BE2C (cell line): Measurements from ENCODE around the gene MLC1.

Source experiments
- DNase-seq: peaks from one replicate; pipeline ENCODE4 v3.0.0-alpha.2; 2020
- H3K27me3 ChIP-seq: fragments of 250-450 bp; sonication (Bioruptor Pico); 2 replicates; pipeline ENCODE4 v1.5.1; 2020; ENCODE audit warnings: mild to moderate bottlenecking
- H3K36me3 ChIP-seq: fragments of 250-450 bp; sonication (Bioruptor Pico); 2 replicates; pipeline ENCODE4 v1.5.1; 2020; ENCODE audit warnings: mild to moderate bottlenecking
- H3K4me1 ChIP-seq: fragments of 250-450 bp; sonication (Bioruptor Pico); 2 replicates; pipeline ENCODE4 v1.5.1; 2020
- H3K4me3 ChIP-seq: 2 replicates; pipeline ENCODE4 v1.5.1; 2011; ENCODE audit warnings: low read depth, low read length
- H3K9me3 ChIP-seq: fragments of 250-450 bp; sonication (Bioruptor Pico); 2 replicates; pipeline ENCODE4 v1.5.1; 2020
- TF ChIP-seq, protein P1 (sequence below): IDR thresholded peaks from 2 replicates; pipeline ENCODE4 v1.5.1; 2012; ENCODE audit warnings: mild to moderate bottlenecking, low read depth, low read length

Gene MLC1

DNA sequence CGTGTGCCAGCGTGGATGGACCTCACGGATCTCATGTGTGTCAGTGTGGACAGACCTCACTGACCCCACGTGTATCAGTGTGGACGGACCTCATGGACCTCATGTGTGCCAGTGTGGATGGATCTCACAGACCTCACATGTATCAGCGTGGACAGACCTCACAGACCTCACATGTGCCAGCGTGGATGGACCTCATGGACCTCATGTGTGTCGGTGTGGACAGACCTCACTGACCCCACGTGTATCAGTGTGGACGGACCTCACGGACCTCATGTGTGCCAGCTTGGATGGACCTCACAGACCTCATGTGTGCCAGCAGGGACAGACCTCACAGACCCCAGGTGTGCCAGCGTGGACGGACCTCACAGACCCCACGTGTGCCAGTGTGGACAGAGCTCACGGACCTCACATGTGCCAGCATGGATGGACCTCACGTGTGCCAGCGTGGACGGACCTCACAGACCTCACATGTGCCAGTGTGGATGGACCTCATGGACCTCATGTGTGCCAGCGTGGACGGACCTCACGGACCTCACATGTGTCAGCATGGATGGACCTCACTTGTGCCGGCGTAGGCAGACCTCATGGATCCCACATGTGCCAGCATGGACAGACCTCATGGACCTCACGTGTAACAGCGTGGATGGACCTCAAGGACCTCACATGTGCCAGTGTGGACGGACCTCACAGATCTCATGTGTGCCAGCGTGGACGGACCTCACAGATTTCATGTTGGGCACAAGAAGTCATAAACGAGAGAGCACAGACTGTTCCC lies 45.4 kb downstream of the MLC1 start:
- no peak overlapping the region for H3K4me3 ChIP-seq
- H3K4me1 ChIP-seq: no peaks in the 10 kb centered on the region
- H3K27me3 ChIP-seq: no peaks in the 10 kb centered on the region
- H3K9me3 ChIP-seq: no peaks in the 10 kb centered on the region
- DNase-seq: no peak
- H3K36me3 ChIP-seq: no peaks in the 10 kb centered on the region
- TF ChIP-seq, protein P1, sequence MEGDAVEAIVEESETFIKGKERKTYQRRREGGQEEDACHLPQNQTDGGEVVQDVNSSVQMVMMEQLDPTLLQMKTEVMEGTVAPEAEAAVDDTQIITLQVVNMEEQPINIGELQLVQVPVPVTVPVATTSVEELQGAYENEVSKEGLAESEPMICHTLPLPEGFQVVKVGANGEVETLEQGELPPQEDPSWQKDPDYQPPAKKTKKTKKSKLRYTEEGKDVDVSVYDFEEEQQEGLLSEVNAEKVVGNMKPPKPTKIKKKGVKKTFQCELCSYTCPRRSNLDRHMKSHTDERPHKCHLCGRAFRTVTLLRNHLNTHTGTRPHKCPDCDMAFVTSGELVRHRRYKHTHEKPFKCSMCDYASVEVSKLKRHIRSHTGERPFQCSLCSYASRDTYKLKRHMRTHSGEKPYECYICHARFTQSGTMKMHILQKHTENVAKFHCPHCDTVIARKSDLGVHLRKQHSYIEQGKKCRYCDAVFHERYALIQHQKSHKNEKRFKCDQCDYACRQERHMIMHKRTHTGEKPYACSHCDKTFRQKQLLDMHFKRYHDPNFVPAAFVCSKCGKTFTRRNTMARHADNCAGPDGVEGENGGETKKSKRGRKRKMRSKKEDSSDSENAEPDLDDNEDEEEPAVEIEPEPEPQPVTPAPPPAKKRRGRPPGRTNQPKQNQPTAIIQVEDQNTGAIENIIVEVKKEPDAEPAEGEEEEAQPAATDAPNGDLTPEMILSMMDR: no peak

DNA sequence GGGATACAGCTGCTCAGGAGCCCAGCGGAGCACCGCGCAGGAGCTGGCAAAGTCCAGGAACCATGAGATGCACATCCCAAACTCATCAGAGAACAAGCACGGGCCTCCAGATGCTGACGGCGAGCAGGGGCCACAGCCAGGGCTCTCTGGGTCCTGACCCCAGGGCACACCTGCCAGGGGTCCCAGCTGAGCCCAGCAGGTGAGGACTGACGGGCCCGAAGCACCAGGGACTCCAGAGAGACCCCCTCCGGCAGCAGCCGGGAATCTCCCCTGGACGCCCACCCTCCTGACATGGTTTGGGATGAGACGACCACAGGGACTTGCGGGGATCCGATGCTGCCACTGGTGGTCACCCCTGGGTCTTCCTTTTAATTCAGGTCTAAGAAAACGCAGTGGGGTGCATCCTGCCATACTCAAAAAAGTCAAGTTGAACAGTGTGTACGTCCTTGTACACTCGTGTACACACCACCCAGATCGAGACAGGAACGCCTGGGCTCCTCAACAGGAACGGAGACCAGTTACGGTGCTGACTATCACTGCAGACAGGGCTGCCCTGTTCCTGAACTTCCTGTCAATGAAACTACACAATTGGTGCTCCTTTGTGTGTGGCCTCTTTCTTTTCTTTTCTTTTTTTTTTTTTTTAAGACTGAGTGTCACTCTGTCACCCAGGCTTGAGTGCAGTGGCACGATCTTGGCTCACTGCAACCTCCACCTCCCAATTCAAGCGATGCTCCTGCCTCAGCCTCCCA lies 49.1 kb downstream of the MLC1 start:
- Histone ChIP-seq H3K4me3 (no peak overlapping the region), H3K27me3 (no peaks in the 10 kb centered on the region), H3K4me1 (no peaks in the 10 kb centered on the region), H3K9me3 (no peaks in the 10 kb centered on the region), H3K36me3 (no peaks in the 10 kb centered on the region)
- peak; percentile 5 for DNase-seq
- TF ChIP-seq, protein P1: no peak

DNA sequence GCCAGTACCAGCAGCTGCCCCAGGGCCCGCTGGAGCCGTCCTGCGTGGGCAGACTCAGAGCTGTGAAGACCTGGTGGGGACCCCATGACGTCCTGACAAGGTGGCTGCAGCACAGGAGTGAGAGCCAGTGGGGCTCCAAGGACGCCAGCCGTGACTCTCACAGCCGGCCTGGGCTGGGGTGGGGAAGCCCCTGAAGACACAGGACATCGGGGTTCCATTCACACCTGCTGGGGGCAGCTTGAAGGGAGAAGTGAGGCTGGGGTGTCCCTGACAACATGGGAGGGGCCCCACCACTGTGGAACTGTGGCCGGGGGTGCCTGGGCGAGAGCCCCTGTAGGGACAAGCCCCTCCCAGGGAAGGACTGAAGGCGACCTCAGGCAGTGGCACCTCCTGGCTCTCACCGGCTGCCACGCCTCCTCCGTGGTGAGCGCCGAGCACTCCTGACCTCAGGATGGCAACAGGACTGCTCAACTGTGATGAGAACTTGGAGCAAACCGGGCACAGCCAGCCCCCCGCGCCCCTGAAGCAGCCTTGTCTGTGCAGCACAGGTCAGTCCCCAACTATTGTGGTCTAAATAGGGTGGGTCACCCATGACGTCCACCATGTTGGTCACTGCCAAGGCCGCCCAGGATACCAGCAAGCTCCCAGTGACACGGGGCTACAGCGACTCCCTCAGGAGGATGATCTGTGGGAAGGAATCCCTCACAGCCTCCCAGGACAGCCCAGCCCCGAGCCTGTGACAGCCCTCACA lies 49.9 kb downstream of the MLC1 start:
- DNase-seq: no peak
- Histone ChIP-seq H3K27me3 (0 out of 2 replicates have a peak, but pooled peaks cover 4% of the 10 kb centered on the region), H3K36me3 (no peaks in the 10 kb centered on the region), H3K4me3 (no peak overlapping the region), H3K4me1 (no peaks in the 10 kb centered on the region), H3K9me3 (no peaks in the 10 kb centered on the region)
- TF ChIP-seq, protein P1: no peak

DNA sequence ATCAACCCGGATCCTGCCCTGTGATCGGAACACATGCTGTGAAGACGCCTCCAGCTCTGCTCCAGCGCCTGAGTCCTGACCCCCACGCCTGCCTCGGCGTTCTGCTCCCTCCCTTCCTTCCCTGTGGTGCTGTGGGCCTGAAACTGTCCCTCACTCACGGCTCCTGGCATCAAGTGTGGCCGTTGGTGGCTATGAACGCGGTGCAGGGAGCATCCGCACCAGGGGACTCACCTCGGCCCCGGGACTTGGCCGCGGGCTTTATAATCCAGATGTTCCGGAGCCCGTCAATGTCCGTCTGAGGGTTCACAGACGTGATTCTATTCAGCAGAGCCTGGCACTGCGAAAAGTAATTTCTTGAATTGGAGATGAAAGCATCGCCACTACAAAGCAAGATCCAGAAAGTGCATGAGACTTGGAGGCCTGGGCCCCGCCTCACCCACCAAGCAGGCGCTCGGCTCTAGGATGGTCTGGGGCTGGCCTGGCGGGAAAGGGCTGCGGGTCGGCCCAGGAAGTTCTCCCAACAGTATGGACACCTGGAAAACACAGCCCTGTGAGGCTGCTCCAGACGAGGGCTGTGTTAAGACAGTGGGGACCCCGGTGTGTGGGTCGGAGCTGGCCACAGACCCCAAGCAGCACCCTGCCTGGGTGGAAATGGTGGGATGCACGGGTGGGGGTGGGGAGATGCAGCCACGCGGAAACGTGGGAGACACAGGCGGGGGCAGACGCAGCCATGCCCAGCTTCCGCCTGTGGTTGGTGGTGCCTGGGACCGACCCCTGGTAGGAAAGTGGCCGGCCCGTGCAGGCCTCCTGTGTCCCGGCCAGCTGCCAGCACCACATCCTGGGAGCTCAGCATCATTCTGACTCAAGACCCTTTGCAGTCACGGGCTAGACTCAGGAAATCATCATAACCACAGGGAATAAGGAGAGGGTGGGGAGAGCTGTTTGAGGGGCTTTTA lies 50.8 kb downstream of the MLC1 start:
- H3K27me3 ChIP-seq: 0 out of 2 replicates have a peak, but pooled peaks cover 4% of the 10 kb centered on the region

More for the DNA sequence above, 50.8 kb downstream of the MLC1 start:
- Histone ChIP-seq H3K36me3 (no peaks in the 10 kb centered on the region), H3K4me3 (no peak overlapping the region), H3K9me3 (no peaks in the 10 kb centered on the region), H3K4me1 (no peaks in the 10 kb centered on the region)
- DNase-seq: no peak
- TF ChIP-seq, protein P1: no peak
